Esophagus muscularis mucosa (tissue), 3 donors: ENCODE results near the gene KCNQ5.

Experiments
- EP300 ChIP-seq: sonication (generic); formaldehyde crosslinking; IDR thresholded peaks from one replicate; pipeline ENCODE4 v1.6.1; 2017; ENCODE audit warnings: antibody characterized with exemption
- TF ChIP-seq, protein P1 (sequence below), 3 experiments: fragments of 200-600 bp in 2 of 3; fragments of 450-650 bp in 1 of 3; sonication (generic) in 2 of 3; IDR thresholded peaks; one replicate each; pipeline ENCODE4 v1.5.1; 2017 to 2019; ENCODE audit warnings: antibody characterized with exemption in 3 of 3, mild to moderate bottlenecking in 2 of 3, moderate library complexity in 1 of 3

GRCh38 chr6:73177221-73177944 is 555.5 kb downstream of the KCNQ5 start:
- TF ChIP-seq, protein P1, sequence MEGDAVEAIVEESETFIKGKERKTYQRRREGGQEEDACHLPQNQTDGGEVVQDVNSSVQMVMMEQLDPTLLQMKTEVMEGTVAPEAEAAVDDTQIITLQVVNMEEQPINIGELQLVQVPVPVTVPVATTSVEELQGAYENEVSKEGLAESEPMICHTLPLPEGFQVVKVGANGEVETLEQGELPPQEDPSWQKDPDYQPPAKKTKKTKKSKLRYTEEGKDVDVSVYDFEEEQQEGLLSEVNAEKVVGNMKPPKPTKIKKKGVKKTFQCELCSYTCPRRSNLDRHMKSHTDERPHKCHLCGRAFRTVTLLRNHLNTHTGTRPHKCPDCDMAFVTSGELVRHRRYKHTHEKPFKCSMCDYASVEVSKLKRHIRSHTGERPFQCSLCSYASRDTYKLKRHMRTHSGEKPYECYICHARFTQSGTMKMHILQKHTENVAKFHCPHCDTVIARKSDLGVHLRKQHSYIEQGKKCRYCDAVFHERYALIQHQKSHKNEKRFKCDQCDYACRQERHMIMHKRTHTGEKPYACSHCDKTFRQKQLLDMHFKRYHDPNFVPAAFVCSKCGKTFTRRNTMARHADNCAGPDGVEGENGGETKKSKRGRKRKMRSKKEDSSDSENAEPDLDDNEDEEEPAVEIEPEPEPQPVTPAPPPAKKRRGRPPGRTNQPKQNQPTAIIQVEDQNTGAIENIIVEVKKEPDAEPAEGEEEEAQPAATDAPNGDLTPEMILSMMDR (IDR thresholded peaks at IDR 0.05) = no peak
- no peak for TF ChIP-seq EP300
